HepG2 (cell line): ENCODE measurements around the gene RSPH1.

Experiments
- BCL3 ChIP-seq: sonication (generic); formaldehyde crosslinking; IDR thresholded peaks from 2 replicates; pipeline ENCODE4 v1.5.1; 2020; ENCODE audit warnings: mild to moderate bottlenecking, missing genetic modification reagents, moderate library complexity
- CTCF ChIP-seq: sonication (generic); formaldehyde crosslinking; IDR thresholded peaks from 2 replicates; pipeline ENCODE4 v1.5.0; 2020; ENCODE audit warnings: mild to moderate bottlenecking, missing genetic modification reagents, moderate library complexity
- HBP1 ChIP-seq: IDR thresholded peaks from 2 replicates; pipeline ENCODE4 v1.6.1; 2016; ENCODE audit warnings: low read depth, control low read depth
- HDAC2 ChIP-seq: sonication (generic); formaldehyde crosslinking; IDR thresholded peaks from 2 replicates; pipeline ENCODE4 v1.4.0; 2020; ENCODE audit warnings: missing genetic modification reagents
- KAT7 ChIP-seq: IDR thresholded peaks from 2 replicates; pipeline ENCODE4 v1.6.1; 2018; ENCODE audit warnings: borderline replicate concordance, missing compliant biosample characterization
- KLF16 ChIP-seq, 2 experiments: sonication (generic) in 1 of 2; formaldehyde crosslinking in 1 of 2; IDR thresholded peaks; 2 replicates each; pipeline versions ENCODE4 v1.6.1 to v1.8.0; 2016 to 2023; ENCODE audit warnings: missing genetic modification reagents in 2 of 2, missing compliant biosample characterization in 1 of 2
- MXI1 ChIP-seq: IDR thresholded peaks from 3 replicates; pipeline ENCODE4 v1.6.1; 2012; ENCODE audit warnings: low read depth, low read length, inconsistent platforms, borderline replicate concordance
- POLR2AphosphoS2 ChIP-seq: IDR thresholded peaks from 2 replicates; pipeline ENCODE4 v1.6.1; 2011; ENCODE audit warnings: low read depth, low read length, improper control_type of control experiment
- RAD21 ChIP-seq: fragments of 450-650 bp; formaldehyde crosslinking; IDR thresholded peaks from 2 replicates; pipeline ENCODE4 v1.5.0; 2020; ENCODE audit warnings: mild to moderate bottlenecking
- ZNF138 ChIP-seq: sonication (generic); formaldehyde crosslinking; IDR thresholded peaks from 2 replicates; pipeline ENCODE4 v1.5.0; 2020; ENCODE audit warnings: mild to moderate bottlenecking, low read depth, missing genetic modification reagents

GRCh38 chr21:42447732-42448131, 48.3 kb downstream of the RSPH1 start:
- TF ChIP-seq HBP1 (CRISPR knock-in tag), result no peak
- TF ChIP-seq CTCF, result no peak
- no peak for TF ChIP-seq RAD21 (CRISPR knock-in tag)
- TF ChIP-seq POLR2AphosphoS2, result no peak
- TF ChIP-seq ZNF138 (CRISPR knock-in tag), result no peak
- TF ChIP-seq BCL3 (CRISPR knock-in tag), result no peak
- TF ChIP-seq MXI1, result no peak
- TF ChIP-seq HDAC2, result no peak
- no peak for TF ChIP-seq KAT7 (CRISPR knock-in tag)
- TF ChIP-seq KLF16 (CRISPR knock-in tag; IDR thresholded peaks at IDR 0.05), result no peak
